Gastroesophageal sphincter (tissue), 3 donors: ENCODE measurements around the gene NSG2.

Experiments
- CTCF ChIP-seq, 4 experiments: fragments of 200-600 bp in 2 of 4; fragments of 450-650 bp in 2 of 4; sonication (generic) in 1 of 4; IDR thresholded peaks; one replicate each; pipeline ENCODE4 v1.5.1; 2017 to 2019; ENCODE audit warnings: antibody characterized with exemption in 4 of 4, mild to moderate bottlenecking in 2 of 4, moderate library complexity in 2 of 4
- EP300 ChIP-seq: sonication (generic); formaldehyde crosslinking; IDR thresholded peaks from one replicate; pipeline ENCODE4 v1.6.1; 2017; ENCODE audit warnings: antibody characterized with exemption, mild to moderate bottlenecking
- POLR2A ChIP-seq, 2 donors: fragments of 450-650 bp; IDR thresholded peaks; one replicate each; pipeline ENCODE4 v1.6.1; 2017; ENCODE audit warnings: antibody characterized with exemption in 2 of 2, mild to moderate bottlenecking in 2 of 2, moderate library complexity in 1 of 2
- POLR2AphosphoS5 ChIP-seq: sonication (generic); formaldehyde crosslinking; IDR thresholded peaks from one replicate; pipeline ENCODE4 v1.6.1; 2017; ENCODE audit warnings: antibody characterized with exemption

GRCh38 chr5:174118823-174119467, 73.4 kb downstream of the NSG2 start:
- no peak for TF ChIP-seq CTCF (IDR thresholded peaks at IDR 0.05)
- TF ChIP-seq POLR2AphosphoS5, result no peak
- no peak for TF ChIP-seq EP300
- no peak for TF ChIP-seq POLR2A (IDR thresholded peaks at IDR 0.05)
